CMK (cell line): Measurements from ENCODE around the gene RASSF10.

Experiments used
- DNase-seq: peaks from one replicate; pipeline ENCODE4 v3.0.0-alpha.2; 2010; ENCODE audit warnings: low read depth

RASSF10 gene

DNA sequence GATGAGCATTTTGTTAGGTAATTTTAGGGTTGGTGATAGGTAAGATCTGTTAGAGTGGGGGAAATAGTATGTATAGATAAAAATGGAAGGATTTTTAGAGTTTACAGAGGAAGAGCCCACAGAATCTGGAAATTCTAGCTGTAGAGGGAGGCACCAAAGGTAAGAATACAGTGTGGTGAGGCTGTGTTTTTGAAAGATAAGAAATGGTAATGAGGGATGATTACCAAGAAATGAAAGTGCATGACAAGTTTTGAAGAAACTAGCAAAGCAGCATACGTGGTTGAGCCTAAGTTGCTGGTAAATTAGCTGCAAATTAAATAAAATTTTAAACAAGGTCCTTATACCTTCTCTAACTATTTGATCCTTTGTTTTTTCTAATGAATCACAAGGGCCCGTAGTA lies 14.6 kb upstream of the RASSF10 start:
- no peak for DNase-seq

GRCh38 chr11:12995188-12995587 lies 13.9 kb upstream of the RASSF10 start:
- peak; percentile 18 for DNase-seq

DNA sequence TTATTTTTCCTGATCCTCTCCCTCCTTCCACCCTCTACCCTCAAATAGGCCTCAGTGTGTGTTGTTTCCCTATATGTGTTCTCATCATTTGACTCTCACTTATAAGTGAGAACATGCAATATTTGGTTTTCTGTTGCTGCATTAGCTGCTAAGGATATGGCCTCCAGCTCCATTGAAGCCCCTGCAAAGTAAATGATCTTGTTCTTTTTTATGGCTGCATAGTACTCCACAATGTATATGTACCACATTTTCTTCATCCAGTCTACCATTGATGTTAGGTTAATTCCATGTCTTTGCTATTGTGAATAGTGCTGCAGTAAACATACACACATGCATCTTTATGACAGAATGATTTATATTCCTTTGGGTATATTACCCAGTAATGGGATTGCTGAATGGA lies 13.3 kb upstream of the RASSF10 start:
- no peak for DNase-seq

GRCh38 chr11:12997168-12997567 lies 11.9 kb upstream of the RASSF10 start:
- DNase-seq: no peak

DNA sequence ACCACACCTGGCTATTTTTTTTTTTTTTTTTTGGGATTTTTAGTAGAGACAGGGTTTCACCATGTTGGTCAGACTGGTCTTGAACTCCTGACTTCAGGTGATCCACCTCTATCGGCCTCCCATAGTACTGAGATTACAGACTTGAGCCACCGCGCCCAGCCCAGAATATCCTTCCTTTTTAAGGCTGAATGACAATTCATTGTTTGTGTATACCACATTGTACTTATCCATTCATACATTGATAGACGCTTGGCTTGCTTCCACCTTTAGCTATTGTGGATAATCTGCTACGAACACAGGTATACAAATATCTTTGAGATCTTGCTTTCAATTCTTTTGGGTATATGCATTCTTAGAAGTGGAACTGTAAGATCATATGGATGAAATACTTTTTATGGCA lies 10.8 kb upstream of the RASSF10 start:
- no peak for DNase-seq

DNA sequence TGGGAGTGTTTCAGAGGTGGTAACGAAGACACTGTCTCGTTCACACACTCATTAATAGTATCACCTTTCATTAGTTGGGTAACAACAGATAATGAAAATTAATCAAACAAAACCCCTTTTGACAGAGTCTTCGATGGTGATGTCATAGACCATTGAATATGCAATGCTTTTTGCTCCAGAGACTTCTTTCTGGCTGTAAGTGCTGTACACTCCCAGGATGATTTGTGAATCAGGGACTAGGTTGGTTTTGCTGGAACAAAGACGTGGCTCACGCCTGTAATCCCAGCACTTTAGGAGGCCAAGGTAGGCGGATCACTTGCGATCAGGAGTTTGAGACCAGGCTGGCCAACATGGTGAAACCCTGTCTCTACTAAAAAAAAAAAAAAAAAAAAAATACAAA lies 9.5 kb upstream of the RASSF10 start:
- DNase-seq: no peak

DNA sequence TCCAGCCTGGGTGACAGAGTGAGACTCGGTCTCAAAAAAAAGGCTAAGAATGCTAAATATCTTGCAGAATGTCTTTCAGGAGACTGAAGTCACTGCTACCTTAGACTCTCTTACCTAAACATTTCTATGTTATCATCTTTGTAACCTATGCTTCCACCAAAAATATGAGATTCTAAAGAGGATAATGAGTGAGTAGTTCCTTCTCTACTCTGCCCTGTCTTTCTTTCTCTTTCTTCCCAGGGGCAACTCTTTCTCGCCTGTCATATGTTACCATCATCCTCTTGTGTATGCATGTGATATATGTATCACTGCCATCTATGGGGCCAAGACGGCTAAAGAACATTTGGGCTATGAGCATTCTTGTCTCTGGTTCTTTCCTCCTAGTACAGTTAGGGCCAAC lies 9.0 kb upstream of the RASSF10 start:
- DNase-seq: no peak

DNA sequence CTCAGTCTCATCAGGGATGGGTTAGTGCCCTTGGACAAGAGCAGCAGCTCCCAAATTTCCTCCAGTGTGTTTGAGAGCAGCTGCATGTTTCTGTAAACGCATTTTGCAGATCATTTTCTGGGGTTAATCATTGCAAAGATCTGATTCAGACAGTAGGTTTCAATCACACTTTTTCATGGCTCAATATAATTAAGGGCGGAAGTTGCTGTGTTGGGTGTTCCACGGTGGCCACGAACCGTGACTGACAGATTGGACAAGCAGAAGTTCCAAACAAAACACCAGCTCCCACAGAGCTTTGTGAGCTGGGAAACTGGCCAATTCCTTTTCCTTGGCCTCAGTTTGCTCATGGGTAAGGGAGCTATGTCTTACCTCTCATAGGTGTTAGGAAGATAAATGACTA lies 8.4 kb upstream of the RASSF10 start:
- no peak for DNase-seq

- DNase-seq: no peak
These were observed 5.2 kb upstream of the RASSF10 start for GRCh38 chr11:13003736-13004493.

- DNase-seq: no peak
These were observed 1.7 kb upstream of the RASSF10 start for GRCh38 chr11:13007182-13008060.

- DNase-seq: no peak
These were observed 1.1 kb upstream of the RASSF10 start for GRCh38 chr11:13008061-13008435.

DNA sequence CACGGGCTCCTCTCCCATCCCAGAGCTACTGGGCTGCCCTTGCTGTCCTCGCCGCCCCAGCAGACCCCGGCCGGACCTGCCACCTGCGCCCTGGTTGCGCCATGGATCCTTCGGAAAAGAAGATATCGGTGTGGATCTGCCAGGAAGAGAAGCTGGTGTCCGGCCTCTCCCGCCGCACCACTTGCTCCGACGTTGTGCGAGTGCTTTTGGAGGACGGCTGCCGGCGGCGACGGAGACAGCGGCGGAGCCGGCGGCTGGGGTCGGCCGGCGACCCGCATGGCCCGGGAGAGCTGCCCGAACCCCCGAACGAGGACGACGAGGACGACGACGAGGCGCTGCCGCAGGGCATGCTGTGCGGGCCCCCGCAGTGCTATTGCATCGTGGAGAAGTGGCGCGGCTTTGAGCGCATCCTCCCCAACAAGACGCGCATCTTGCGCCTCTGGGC lies 382 bp downstream of the RASSF10 start:
- DNase-seq: no peak

- DNase-seq: no peak
These were observed 1.0 kb downstream of the RASSF10 start for GRCh38 chr11:13009921-13010748.

DNA sequence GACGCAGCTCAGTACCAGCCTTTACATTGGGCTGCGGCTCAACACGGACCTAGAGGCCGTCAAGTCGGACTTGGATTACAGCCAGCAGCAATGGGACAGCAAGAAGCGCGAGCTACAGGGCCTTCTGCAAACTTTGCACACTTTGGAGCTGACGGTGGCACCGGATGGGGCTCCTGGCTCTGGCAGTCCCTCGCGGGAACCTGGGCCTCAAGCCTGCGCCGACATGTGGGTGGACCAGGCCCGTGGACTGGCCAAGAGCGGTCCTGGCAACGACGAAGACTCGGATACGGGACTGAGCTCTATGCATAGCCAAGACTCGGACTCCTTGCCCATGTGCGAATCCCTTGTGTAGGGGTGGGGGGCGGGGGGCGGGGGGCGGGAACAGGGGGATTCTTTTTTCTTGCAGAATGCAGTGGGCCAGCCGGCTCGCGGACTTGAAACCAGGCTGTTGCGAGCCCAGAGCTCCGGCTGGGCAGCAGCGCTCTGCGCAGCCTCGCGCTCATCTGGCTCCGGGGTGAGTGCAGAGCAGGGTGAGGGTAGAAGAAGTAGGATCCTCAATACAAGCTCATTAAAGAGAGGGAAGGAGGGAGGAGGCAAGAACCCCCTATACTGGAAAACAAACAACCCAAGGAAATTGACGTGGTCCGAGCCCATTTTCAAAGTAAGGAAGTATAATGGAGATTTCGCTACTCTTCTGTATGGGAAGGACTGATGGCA lies 1.8 kb downstream of the RASSF10 start:
- DNase-seq: no peak

GRCh38 chr11:13011466-13012055 lies 2.4 kb downstream of the RASSF10 start:
- DNase-seq: no peak

DNA sequence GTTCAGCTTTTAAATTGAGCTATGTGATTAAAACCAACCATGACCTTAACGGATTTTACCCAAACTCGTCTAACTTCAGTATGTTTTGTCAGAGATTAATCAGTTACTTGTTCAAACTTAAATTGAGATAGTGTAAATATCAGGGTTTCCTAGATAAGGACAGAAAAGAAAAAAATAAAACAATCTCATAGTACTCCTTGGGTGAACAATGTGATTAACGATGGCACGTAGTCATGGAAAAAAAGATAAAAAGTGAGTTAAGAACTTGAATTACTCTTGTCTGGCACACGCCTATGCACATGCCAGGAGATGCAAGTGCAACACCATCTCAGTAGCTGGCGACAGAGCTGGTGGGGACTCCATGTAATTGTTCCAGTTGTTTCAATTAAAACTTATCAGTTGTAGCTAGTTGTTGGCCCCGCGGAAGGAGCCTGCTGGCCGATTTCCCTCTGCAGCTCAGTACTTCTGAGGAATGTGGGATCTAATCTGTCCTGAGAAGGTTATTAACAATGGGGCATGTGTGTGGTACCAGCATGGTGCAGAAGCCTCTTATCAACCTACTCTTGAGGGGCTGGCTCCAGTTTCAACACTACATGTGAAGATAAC lies 3.0 kb downstream of the RASSF10 start:
- no peak for DNase-seq

GRCh38 chr11:13013054-13013488 lies 4.0 kb downstream of the RASSF10 start:
- no peak for DNase-seq

DNA sequence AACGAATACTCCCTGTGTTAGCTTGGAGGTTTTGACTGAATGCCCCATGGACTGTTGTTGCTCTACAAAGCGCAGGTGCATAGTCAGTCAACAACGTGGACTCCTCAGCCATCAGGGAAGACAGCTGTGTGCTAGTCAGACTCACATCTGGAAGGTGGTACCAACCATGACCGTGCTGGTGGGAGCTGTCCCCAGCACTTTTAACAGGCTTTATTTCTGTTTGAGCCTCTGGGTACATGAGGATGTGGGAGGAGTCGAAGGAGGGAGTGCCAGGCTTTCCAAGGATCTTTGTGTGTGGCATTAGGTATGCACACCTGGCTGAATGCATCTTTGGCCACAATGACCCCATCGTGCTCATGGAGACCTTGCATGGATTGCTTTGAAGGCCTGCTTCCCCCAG lies 6.6 kb downstream of the RASSF10 start:
- DNase-seq: no peak

GRCh38 chr11:13016415-13016814 lies 7.3 kb downstream of the RASSF10 start:
- no peak for DNase-seq

- DNase-seq: no peak
These were observed 10.2 kb downstream of the RASSF10 start for GRCh38 chr11:13019313-13019712.

GRCh38 chr11:13023423-13023822 lies 14.3 kb downstream of the RASSF10 start:
- no peak for DNase-seq
